Skeletal muscle satellite cell (primary cell): ENCODE results near the gene SERPINA3.

ENCODE experiments used
- H3K27me3 ChIP-seq: 2 replicates; pipeline ENCODE4 v1.7.0; 2013; ENCODE audit warnings: low read length; ENCODE audit not compliant: control insufficient read depth, insufficient read depth
- H3K36me3 ChIP-seq: 2 replicates; pipeline ENCODE4 v1.7.0; 2013; ENCODE audit warnings: mild to moderate bottlenecking, control low read depth, low read length; ENCODE audit not compliant: insufficient read depth
- H3K4me1 ChIP-seq: 2 replicates; pipeline ENCODE4 v1.7.0; 2013; ENCODE audit warnings: low read length; ENCODE audit not compliant: control insufficient read depth, insufficient read depth
- H3K4me2 ChIP-seq: 2 replicates; pipeline ENCODE4 v1.7.0; 2013; ENCODE audit warnings: mild to moderate bottlenecking, low read length
- H3K4me3 ChIP-seq: 2 replicates; pipeline ENCODE4 v1.7.0; 2013; ENCODE audit warnings: low read length
- H3K9ac ChIP-seq: 2 replicates; pipeline ENCODE4 v1.7.0; 2013; ENCODE audit warnings: mild to moderate bottlenecking, low read depth, low read length, moderate library complexity
- H3K9me3 ChIP-seq: replicated peaks from 2 replicates; pipeline ENCODE4 v1.7.0; 2013; ENCODE audit warnings: mild to moderate bottlenecking, control low read depth, low read length

Gene SERPINA3

GRCh38 chr14:94650806-94651805 lies 38.9 kb downstream of the SERPINA3 start:
- H3K9ac ChIP-seq = no peak overlapping the region
- no peaks in the 10 kb centered on the region for H3K36me3 ChIP-seq
- H3K9me3 ChIP-seq = peaks cover 6% of the 10 kb centered on the region
- peaks cover 22% of the 10 kb centered on the region for H3K4me1 ChIP-seq
- H3K27me3 ChIP-seq = no peaks in the 10 kb centered on the region
- H3K4me2 ChIP-seq = no peak overlapping the region
- no peak overlapping the region for H3K4me3 ChIP-seq

GRCh38 chr14:94653321-94653720 lies 41.1 kb downstream of the SERPINA3 start:
- Histone ChIP-seq H3K4me3 (no peak overlapping the region), H3K4me2 (no peak overlapping the region)

DNA sequence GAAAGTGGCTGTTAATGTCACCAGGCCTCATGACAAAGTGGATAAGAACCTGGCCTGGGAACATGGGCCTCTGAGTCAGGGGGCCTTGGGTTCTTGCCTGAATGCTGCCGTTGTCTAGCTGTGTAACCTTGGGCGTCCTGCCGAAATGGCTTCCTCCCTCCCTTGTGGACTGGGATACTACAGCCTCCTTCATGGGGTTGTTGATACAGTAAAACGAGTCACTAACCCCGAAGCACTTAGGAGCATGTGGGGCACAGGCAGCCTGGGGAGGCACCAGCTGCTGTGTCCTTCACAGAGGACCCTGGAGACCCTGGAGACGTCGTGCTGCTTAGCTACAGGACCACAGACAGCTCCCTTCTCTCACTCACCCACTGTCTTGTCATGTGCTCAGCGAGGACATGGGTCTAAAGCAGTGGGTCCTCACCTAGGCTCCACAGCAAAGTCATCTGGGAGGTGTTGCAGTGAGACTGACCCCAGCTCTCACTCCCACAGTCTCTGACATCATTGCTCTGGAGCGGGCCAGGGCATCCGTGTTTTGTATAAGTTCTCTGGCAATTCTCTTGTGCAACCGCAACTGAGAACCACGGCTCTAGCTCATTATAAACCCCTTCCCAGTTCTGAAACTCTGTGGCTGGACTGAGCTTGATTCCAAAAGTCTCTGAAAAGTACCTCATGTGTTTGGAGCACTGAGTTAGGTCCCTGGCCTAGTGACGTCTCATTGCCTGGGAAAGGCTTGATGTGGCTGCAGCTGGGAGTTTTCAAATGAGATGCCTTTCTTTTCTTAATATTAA lies 42.1 kb downstream of the SERPINA3 start:
- no peaks in the 10 kb centered on the region for H3K9me3 ChIP-seq
- H3K4me3 ChIP-seq = no peak overlapping the region
- H3K4me1 ChIP-seq = peaks cover 9% of the 10 kb centered on the region
- H3K36me3 ChIP-seq = no peaks in the 10 kb centered on the region
- no peaks in the 10 kb centered on the region for H3K27me3 ChIP-seq
- H3K4me2 ChIP-seq = no peak overlapping the region
- no peak overlapping the region for H3K9ac ChIP-seq

More at GRCh38 chr14:94653321-94653720, 41.1 kb downstream of the SERPINA3 start:
- Histone ChIP-seq H3K9me3 (peaks cover 6% of the 10 kb centered on the region), H3K36me3 (no peaks in the 10 kb centered on the region), H3K9ac (no peak overlapping the region), H3K4me1 (peaks cover 9% of the 10 kb centered on the region), H3K27me3 (no peaks in the 10 kb centered on the region)

DNA sequence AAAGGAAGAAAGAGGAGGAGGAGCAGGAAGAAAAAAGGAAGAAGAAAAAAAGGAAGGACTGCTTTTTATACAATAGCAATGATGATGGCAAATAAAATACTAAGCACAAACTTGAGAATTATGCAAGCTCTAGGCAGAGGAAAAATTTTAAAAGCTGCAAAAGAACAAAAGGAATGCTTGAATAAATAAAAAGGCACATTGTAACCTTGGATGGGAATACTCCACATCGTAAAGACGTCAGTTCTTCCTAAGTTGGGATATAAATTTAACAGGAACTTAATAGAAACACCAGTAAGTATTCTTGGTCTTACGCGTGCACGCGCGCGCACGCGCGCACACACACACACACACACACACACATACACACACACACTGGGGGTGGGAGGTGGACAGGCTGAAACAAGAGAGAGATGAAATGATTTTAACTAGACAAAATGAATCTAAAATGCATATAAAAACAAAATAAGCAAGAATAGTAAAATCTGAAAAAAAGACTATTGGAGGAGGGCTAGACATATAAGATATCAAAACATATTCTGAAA lies 43.0 kb downstream of the SERPINA3 start:
- no peaks in the 10 kb centered on the region for H3K27me3 ChIP-seq
- H3K9me3 ChIP-seq = no peaks in the 10 kb centered on the region
- H3K4me2 ChIP-seq = no peak overlapping the region
- peaks cover 9% of the 10 kb centered on the region for H3K4me1 ChIP-seq
- H3K36me3 ChIP-seq = no peaks in the 10 kb centered on the region
- no peak overlapping the region for H3K4me3 ChIP-seq
- H3K9ac ChIP-seq = no peak overlapping the region

GRCh38 chr14:94656043-94656442 lies 43.9 kb downstream of the SERPINA3 start:
- H3K27me3 ChIP-seq = no peaks in the 10 kb centered on the region
- H3K4me1 ChIP-seq = peaks cover 9% of the 10 kb centered on the region
- H3K4me3 ChIP-seq = no peak overlapping the region
- no peak overlapping the region for H3K4me2 ChIP-seq
- H3K9ac ChIP-seq = no peak overlapping the region
- no peaks in the 10 kb centered on the region for H3K9me3 ChIP-seq
- no peaks in the 10 kb centered on the region for H3K36me3 ChIP-seq

GRCh38 chr14:94659256-94659655 lies 47.1 kb downstream of the SERPINA3 start:
- no peaks in the 10 kb centered on the region for H3K9me3 ChIP-seq
- peaks cover 8% of the 10 kb centered on the region for H3K4me1 ChIP-seq
- no peaks in the 10 kb centered on the region for H3K36me3 ChIP-seq
- H3K9ac ChIP-seq = no peak overlapping the region
- no peaks in the 10 kb centered on the region for H3K27me3 ChIP-seq
- no peak overlapping the region for H3K4me3 ChIP-seq
- no peak overlapping the region for H3K4me2 ChIP-seq

- Histone ChIP-seq H3K36me3 (no peaks in the 10 kb centered on the region), H3K4me1 (peaks cover 12% of the 10 kb centered on the region), H3K27me3 (no peaks in the 10 kb centered on the region), H3K9ac (no peak overlapping the region), H3K9me3 (no peaks in the 10 kb centered on the region), H3K4me2 (no peak overlapping the region), H3K4me3 (no peak overlapping the region)
Measured at GRCh38 chr14:94659901-94660300, 47.7 kb downstream of the SERPINA3 start.

- Histone ChIP-seq H3K4me1 (peaks cover 11% of the 10 kb centered on the region), H3K4me2 (no peak overlapping the region), H3K4me3 (no peak overlapping the region), H3K27me3 (no peaks in the 10 kb centered on the region), H3K36me3 (no peaks in the 10 kb centered on the region), H3K9me3 (no peaks in the 10 kb centered on the region), H3K9ac (no peak overlapping the region)
Measured at GRCh38 chr14:94660306-94660946, 48.2 kb downstream of the SERPINA3 start.

DNA sequence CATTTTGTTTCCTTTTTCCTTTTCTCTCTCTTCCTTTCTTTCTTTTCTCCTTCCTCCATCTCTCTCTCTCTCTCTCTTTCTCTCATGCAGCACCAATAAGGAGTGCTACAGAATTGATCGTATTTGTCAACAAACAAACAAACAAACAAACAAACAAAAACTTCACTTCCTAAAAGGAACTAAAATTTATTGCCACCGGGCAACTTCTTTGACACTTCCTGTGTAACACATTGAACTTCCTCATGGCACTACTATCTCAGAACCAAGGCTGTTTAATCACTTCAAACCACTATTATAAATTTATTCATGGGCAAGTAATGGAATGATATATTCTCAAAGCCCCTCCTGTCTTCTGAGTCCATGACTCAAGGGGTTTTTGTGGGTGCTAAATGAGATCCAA lies 51.3 kb downstream of the SERPINA3 start:
- Histone ChIP-seq H3K4me1 (peaks cover 14% of the 10 kb centered on the region), H3K4me3 (no peak overlapping the region), H3K36me3 (no peaks in the 10 kb centered on the region), H3K4me2 (no peak overlapping the region), H3K27me3 (no peaks in the 10 kb centered on the region), H3K9ac (no peak overlapping the region), H3K9me3 (no peaks in the 10 kb centered on the region)

DNA sequence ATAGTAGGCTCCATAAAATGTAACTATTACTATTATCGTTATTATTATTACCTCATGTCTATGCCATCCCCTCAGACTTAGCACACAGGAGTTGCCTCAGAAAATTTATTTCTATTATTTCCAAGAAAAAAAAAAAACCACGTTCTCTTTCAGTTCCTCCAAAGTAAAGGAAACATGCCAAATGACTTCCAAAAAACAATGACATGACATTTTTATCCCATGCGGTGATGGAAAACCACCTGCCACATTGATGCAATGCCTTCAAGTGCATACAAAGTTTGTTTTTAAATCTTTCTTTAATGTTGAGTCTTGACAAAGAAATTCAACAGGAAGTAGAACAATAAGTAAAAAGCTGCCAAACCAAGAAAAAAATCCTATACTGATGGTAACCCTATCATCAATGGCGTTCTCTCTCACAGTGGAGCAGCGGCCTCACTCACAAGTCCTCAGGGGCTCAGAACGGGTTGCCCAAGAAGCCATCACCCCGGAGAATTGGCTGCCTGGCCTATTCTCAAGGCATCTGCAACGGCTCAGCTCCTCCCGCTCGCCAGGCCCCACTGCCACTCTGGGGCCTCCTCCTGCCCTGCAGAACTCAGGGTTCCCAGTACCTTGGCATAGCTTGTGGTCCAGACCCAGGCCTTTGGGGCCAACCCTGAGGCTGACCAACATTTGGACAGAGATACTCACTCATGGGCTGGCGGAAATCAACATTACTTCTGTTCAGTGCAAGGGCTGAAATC lies 51.9 kb downstream of the SERPINA3 start:
- Histone ChIP-seq H3K9ac (no peak overlapping the region), H3K4me3 (no peak overlapping the region), H3K4me2 (no peak overlapping the region), H3K36me3 (no peaks in the 10 kb centered on the region), H3K9me3 (no peaks in the 10 kb centered on the region), H3K4me1 (peaks cover 14% of the 10 kb centered on the region), H3K27me3 (no peaks in the 10 kb centered on the region)
